Astrocyte of the spinal cord (primary cell): ENCODE data around the gene BNC2.

Experiments
- DNase-seq: peaks from one replicate; pipeline ENCODE4 v3.0.0; 2011; ENCODE audit warnings: low read depth, low spot score
- H3K4me3 ChIP-seq: 2 replicates; pipeline ENCODE4 v1.5.1; 2011; ENCODE audit warnings: low read depth, mild to moderate bottlenecking, low read length, moderate library complexity
- CTCF ChIP-seq: IDR thresholded peaks from 2 replicates; pipeline ENCODE4 v1.5.1; 2012; ENCODE audit warnings: low read depth, mild to moderate bottlenecking, low read length, inconsistent platforms
- in situ Hi-C: cut with HindIII; loops from 2 replicates; pipeline ENCODE4 v1.10.0; 2017; ENCODE audit warnings: low sequenced_read_pairs

BNC2 gene

GRCh38 chr9:16753256-16753655, 117.2 kb downstream of the BNC2 start:
- no peak for DNase-seq
- no peak for TF ChIP-seq CTCF
- in situ Hi-C loops, result no loop called here
- H3K4me3 ChIP-seq, result no peak overlapping the region

- DNase-seq, result no peak
- H3K4me3 ChIP-seq, result no peak overlapping the region
- TF ChIP-seq CTCF, result no peak
- in situ Hi-C loops, result no loop called here
Measured at GRCh38 chr9:16752601-16753000, 117.9 kb downstream of the BNC2 start.

- no peak overlapping the region for H3K4me3 ChIP-seq
- in situ Hi-C loops, result no loop called here
- no peak for TF ChIP-seq CTCF
- DNase-seq, result no peak
Measured at GRCh38 chr9:16750553-16750952, 119.9 kb downstream of the BNC2 start.

- H3K4me3 ChIP-seq, result no peak overlapping the region
- no peak for TF ChIP-seq CTCF
- in situ Hi-C loops, result no loop called here
- DNase-seq, result no peak
Measured at GRCh38 chr9:16745359-16745758, 125.1 kb downstream of the BNC2 start.

- peak; percentile 46 for DNase-seq
- H3K4me3 ChIP-seq, result no peak overlapping the region
- in situ Hi-C loops, result no loop called here
- TF ChIP-seq CTCF, result no peak
Measured at GRCh38 chr9:16744394-16744793, 126.1 kb downstream of the BNC2 start.

- no peak for DNase-seq
- H3K4me3 ChIP-seq, result no peak overlapping the region
- TF ChIP-seq CTCF, result no peak
- in situ Hi-C loops, result no loop called here
Measured at GRCh38 chr9:16743375-16743774, 127.1 kb downstream of the BNC2 start.

GRCh38 chr9:16735001-16735400, 135.5 kb downstream of the BNC2 start:
- no peak for TF ChIP-seq CTCF
- in situ Hi-C loops, result no loop called here
- no peak overlapping the region for H3K4me3 ChIP-seq
- DNase-seq, result no peak
